ENCODE data around the gene PDE5A. TPM values are rescaled to one million over a fixed set of nuclear protein-coding genes. Genes with fewer than 3 reads are reported as not detected.

The PDE5A gene
- total and polyA plus RNA-seq, 8 donors: 5.8 to 34.4 (median 19.9) TPM

DNA sequence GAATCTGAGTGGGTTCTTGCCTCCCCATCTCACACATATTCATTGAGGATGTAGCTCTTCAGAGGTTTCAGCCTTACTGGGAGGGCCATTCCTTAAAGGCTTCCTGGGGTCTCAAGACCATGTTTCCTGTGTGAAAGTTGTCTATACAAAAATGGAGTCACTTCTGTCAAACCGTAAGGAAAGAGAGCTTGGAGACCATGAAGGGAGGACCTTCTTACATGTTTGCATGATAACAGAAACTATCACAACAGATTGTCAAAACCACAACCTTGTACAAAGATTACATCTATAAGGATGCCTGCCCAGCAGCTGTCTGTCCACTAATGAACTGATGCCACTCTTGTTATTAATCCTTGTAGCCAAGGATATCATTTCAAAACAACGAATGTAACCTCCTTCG lies 139.3 kb downstream of the PDE5A start:
- no peaks in the 10 kb centered on the region for H3K4me1 ChIP-seq
- H3K4me3 ChIP-seq: no peak overlapping the region
- no peak for ATAC-seq
- no peaks in the 10 kb centered on the region for H3K9me3 ChIP-seq
- WGBS, 2 donors: 68 to 82% methylated on average over 3 of the region's 3 CpGs
- TF ChIP-seq, protein P1, sequence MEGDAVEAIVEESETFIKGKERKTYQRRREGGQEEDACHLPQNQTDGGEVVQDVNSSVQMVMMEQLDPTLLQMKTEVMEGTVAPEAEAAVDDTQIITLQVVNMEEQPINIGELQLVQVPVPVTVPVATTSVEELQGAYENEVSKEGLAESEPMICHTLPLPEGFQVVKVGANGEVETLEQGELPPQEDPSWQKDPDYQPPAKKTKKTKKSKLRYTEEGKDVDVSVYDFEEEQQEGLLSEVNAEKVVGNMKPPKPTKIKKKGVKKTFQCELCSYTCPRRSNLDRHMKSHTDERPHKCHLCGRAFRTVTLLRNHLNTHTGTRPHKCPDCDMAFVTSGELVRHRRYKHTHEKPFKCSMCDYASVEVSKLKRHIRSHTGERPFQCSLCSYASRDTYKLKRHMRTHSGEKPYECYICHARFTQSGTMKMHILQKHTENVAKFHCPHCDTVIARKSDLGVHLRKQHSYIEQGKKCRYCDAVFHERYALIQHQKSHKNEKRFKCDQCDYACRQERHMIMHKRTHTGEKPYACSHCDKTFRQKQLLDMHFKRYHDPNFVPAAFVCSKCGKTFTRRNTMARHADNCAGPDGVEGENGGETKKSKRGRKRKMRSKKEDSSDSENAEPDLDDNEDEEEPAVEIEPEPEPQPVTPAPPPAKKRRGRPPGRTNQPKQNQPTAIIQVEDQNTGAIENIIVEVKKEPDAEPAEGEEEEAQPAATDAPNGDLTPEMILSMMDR (IDR thresholded peaks at IDR 0.05): no peak
- H3K27me3 ChIP-seq: no peaks in the 10 kb centered on the region
- no peak for DNase-seq
- no peak overlapping the region for H3K27ac ChIP-seq
- FAIRE-seq: no peak
- intact Hi-C loops (cut with DNase I): no loop called here
- peaks cover 0 to 4% (median 0%) of the 10 kb centered on the region in 3 donors for H3K36me3 ChIP-seq

DNA sequence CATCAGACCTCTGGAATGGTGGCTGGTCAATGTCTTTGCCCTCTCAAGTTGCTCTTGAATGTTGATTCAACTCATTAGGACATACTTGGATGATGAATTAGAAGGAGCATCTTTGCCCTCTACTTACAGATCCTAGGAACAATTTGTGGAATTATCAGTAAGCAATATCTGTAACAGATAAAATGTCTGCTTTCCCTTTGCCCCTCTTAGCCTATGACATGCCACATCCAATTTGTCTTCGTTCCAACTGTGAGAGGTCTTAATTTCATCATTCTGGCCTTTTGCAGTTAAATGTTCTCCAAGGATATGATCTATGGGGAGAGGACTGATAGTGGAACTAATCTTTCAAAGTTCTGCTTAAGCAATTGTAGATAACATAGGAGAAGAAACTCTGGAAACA lies 148.3 kb downstream of the PDE5A start:
- H3K27ac ChIP-seq: no peak overlapping the region
- no peaks in the 10 kb centered on the region for H3K9me3 ChIP-seq
- 91 to 97% methylated on average over 1 of the region's 1 CpG for WGBS, 2 donors
- no peaks in the 10 kb centered on the region for H3K36me3 ChIP-seq
- H3K4me3 ChIP-seq: no peak overlapping the region
- no peaks in the 10 kb centered on the region for H3K4me1 ChIP-seq
- no peaks in the 10 kb centered on the region for H3K27me3 ChIP-seq
- ATAC-seq: no peak
- intact Hi-C loops (cut with DNase I): no loop called here
- no peak for FAIRE-seq
- DNase-seq: no peak
- TF ChIP-seq, protein P1 (IDR thresholded peaks at IDR 0.05): no peak

DNA sequence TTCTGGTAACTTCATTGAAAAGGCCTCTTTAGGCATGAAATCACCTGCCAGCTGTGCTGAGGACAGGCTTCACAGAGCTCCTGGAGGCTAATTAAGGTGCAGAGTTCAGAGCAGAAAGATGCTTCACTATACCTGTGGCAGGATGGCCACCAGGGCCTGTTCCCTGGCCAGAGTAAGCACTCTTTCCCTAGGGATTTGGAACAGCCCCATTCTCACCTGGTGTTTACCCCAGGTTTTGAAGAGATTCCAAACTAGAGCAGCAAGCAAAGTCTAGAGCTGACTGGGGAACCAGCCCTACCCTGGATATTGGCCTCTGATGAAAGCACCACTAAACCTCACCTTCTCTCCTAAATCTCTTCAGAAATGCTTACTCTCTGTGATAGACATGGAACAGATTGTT lies 148.8 kb downstream of the PDE5A start:
- Histone ChIP-seq H3K9me3 (no peaks in the 10 kb centered on the region), H3K27me3 (no peaks in the 10 kb centered on the region), H3K27ac (no peak overlapping the region), H3K4me3 (no peak overlapping the region), H3K36me3 (no peaks in the 10 kb centered on the region), H3K4me1 (no peaks in the 10 kb centered on the region)
- no peak for FAIRE-seq
- no peak for DNase-seq
- ATAC-seq: no peak
- intact Hi-C loops (cut with DNase I): no loop called here
- TF ChIP-seq, protein P1 (IDR thresholded peaks at IDR 0.05): no peak

DNA sequence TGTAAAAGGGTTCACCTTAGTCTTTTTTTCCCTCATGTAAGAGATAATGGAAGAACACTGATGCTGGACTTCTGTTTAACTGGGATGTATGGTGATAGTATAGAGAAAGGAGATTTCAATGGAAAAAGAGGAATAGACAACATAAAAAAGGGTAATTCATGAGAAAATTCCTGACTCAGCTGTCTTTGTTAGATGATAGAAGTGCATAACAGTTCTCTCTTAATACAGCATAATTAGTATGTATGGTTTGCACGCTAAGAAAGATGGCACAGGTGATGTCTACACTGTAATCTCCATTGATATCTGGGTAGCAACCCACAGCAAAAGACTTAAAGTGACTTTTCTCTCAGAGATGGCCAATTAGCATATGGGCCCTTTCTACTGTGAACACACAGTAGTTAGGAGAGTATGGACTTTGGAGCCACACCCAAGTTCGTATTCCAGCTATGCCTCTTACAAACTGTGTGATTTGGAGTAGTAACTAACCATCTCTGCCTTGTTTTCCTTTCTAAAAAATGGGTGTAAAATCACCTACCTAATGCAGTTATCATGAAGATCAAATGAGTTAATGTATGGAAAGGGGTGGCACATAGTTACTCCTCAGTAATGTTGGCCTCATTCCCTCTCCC lies 149.3 kb downstream of the PDE5A start:
- FAIRE-seq (no peak), ATAC-seq (no peak), DNase-seq (no peak)
- no peak overlapping the region for H3K27ac ChIP-seq
- no peaks in the 10 kb centered on the region for H3K36me3 ChIP-seq
- intact Hi-C loops (cut with DNase I): no loop called here
- H3K27me3 ChIP-seq: no peaks in the 10 kb centered on the region
- no peaks in the 10 kb centered on the region for H3K4me1 ChIP-seq
- WGBS, 2 donors: 96% methylated on average over 2 of the region's 2 CpGs
- no peaks in the 10 kb centered on the region for H3K9me3 ChIP-seq
- TF ChIP-seq, protein P1 (IDR thresholded peaks at IDR 0.05): no peak
- H3K4me3 ChIP-seq: no peak overlapping the region

DNA sequence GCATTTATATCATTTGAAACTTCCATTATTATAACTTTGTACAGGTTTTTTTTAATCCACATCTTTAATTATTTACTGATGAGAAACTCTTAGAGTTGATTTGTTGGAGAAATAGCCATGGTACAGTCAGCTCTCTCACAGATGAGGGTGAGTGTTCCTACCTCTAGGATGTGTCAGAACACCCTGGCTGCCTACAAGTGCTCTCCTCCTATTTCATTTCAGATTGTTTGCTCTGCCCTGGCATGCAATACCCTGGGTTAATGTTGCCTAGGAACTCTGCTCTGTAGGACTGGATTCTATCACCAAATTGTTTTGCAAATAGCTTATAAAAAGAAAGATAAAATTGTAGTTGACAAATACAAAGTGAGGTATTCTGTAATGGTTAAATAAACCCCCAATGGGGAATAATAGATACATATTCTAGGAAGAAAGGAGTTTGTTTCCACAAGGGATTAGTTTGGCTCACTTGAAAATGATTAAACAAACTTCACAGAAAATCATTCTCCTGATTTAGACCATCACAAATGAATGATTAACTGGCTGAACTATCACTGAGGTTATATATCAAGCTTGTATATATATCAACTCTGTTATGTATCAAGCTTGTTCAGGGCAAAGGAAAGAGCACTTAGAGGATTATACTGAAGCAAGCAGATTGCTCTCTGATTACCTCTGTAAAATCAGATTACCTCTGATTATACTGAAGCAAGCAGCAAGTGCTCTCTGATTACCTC lies 150.0 kb downstream of the PDE5A start:
- H3K9me3 ChIP-seq: no peaks in the 10 kb centered on the region
- FAIRE-seq (peak; percentile 68), DNase-seq (no peak), ATAC-seq (peak in 3 of 4 donors; percentile 56 to 89 (median 81))
- no peaks in the 10 kb centered on the region for H3K4me1 ChIP-seq
- intact Hi-C loops (cut with DNase I): no loop called here
- TF ChIP-seq, protein P1 (IDR thresholded peaks at IDR 0.05): no peak
- no peaks in the 10 kb centered on the region for H3K36me3 ChIP-seq
- no peaks in the 10 kb centered on the region for H3K27me3 ChIP-seq
- no peak overlapping the region for H3K4me3 ChIP-seq
- no peak overlapping the region for H3K27ac ChIP-seq
